GM23248 (cell line): ENCODE measurements around the gene TRPC4AP.

Experiments
- EZH2 ChIP-seq: fragments of 200-600 bp; sonication (generic); IDR thresholded peaks from 2 replicates; pipeline ENCODE4 v1.6.1; 2018; ENCODE audit warnings: antibody characterized with exemption, mild to moderate bottlenecking; ENCODE audit not compliant: insufficient read depth, poor library complexity, severe bottlenecking
- EZH2phosphoT487 ChIP-seq: fragments of 200-600 bp; sonication (generic); IDR thresholded peaks from 2 replicates; pipeline ENCODE4 v1.6.1; 2018; ENCODE audit warnings: antibody characterized with exemption, moderate library complexity, mild to moderate bottlenecking, low read depth; ENCODE audit not compliant: insufficient read depth

DNA sequence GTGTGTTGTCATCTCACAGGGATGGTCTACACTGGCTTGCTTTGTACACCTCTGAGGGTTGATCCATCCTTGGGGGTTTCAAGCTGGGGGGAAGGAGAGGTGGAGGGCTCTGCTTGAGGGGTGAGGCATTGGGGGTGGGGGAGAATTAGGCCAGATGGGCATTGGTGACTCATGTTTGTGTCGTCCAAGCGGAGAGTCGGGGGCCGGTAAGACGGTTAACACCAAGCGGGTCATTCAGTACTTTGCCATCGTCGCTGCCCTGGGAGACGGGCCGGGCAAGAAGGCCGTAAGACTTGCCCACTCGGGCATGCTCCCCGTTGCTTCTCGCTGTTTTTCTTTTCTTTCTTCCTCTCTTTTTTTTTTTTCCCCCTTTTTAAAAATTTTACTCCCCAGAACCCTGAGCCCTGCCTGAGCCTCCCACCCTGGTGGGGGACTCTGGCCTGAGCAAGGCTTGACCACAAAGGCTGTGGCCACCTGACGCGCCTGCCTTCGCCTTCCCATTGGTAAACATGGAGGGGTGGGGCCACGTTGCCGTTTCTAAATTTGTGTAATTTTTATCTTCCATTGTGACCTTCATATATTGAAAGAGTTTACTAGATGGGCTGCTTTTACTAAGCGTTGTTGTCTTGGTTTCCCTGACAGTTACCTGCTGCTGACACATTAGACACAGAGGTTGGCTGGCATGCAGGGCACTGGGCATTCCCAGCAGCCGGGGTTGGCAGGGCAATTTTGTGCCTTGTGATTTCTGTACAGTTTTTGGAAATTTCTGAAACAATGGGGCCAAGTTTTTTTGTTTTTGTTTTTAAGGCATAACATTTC is 110.1 kb downstream of the TRPC4AP start:
- TF ChIP-seq EZH2 (no peak), EZH2phosphoT487 (no peak)
